Activated CD8-positive, alpha-beta T cell treated with anti-CD3 and anti-CD28 coated beads for 36 hours (primary cell): ENCODE measurements around the gene CACNA2D4. TPM values are rescaled to one million over a fixed set of nuclear protein-coding genes. Genes with fewer than 3 reads are reported as not detected.

ENCODE experiments used
- ATAC-seq: fragments of 200-7000 bp; cut with Tn5 transposase; one replicate; pipeline ENCODE4 v1.10.0; 2021; ENCODE audit warnings: mild to moderate bottlenecking, moderate library complexity
- CTCF ChIA-PET: fragments of 350-600 bp; sonication (Branson Sonifier 250); formaldehyde crosslinking; loops from one replicate; lab custom pipeline; 2021; ENCODE audit warnings: antibody characterized with exemption; lab: Charles Lee
- POLR2A ChIA-PET: fragments of 350-600 bp; sonication (Branson Sonifier 250); formaldehyde crosslinking; loops from one replicate; lab custom pipeline; 2021; ENCODE audit warnings: antibody characterized with exemption; lab: Charles Lee
- DNase-seq: peaks from one replicate; pipeline ENCODE4 v3.0.0-alpha.2; 2020
- H3K27ac Mint-ChIP-seq: one replicate; pipeline ENCODE4 v1.8.0; 2021; ENCODE audit warnings: mild to moderate bottlenecking, mixed read lengths
- H3K27me3 Mint-ChIP-seq: one replicate; pipeline ENCODE4 v1.8.0; 2021; ENCODE audit warnings: mixed read lengths
- H3K36me3 Mint-ChIP-seq: one replicate; pipeline ENCODE4 v1.8.0; 2021; ENCODE audit warnings: low read depth, mixed read lengths
- H3K4me1 Mint-ChIP-seq: one replicate; pipeline ENCODE4 v1.8.0; 2021; ENCODE audit warnings: low read depth, mixed read lengths
- H3K4me3 Mint-ChIP-seq: one replicate; pipeline ENCODE4 v1.8.0; 2021; ENCODE audit warnings: mild to moderate bottlenecking, moderate library complexity, mixed read lengths
- H3K9me3 Mint-ChIP-seq: one replicate; pipeline ENCODE4 v1.8.0; 2021; ENCODE audit warnings: mixed read lengths
- CTCF ChIP-seq: fragments of 200-600 bp; IDR thresholded peaks from one replicate; pipeline ENCODE4 v1.8.0; 2022; ENCODE audit warnings: antibody characterized with exemption, mild to moderate bottlenecking
- intact Hi-C: fragments of 100-400 bp; cut with micrococcal nuclease; formaldehyde crosslinking; loops from one replicate; pipeline ENCODE4 v1.10.0; 2022
- total RNA-seq, 2 experiments: library from RNA; stranded (reverse); gene quantifications; one replicate each; pipeline ENCODE4 v1.2.3, GENCODE V29; 2021

Gene CACNA2D4
- total RNA-seq, 2 experiments from 2014 or later, result 4.2 to 4.3 TPM

- ChIA-PET POLR2A (no interaction called here), CTCF (no interaction called here)
- Mint-ChIP-seq H3K4me1 (no peaks in the 10 kb centered on the region), H3K4me3 (no peak overlapping the region), H3K36me3 (no peaks in the 10 kb centered on the region), H3K27me3 (peaks cover 22% of the 10 kb centered on the region), H3K9me3 (no peaks in the 10 kb centered on the region), H3K27ac (no peak overlapping the region)
- no peak for TF ChIP-seq CTCF
- intact Hi-C loops, result no loop called here
- no peak for ATAC-seq
- no peak for DNase-seq
Observed at GRCh38 chr12:1828856-1829255, 89.6 kb downstream of the CACNA2D4 start.

- intact Hi-C loops, result no loop called here
- H3K4me1 Mint-ChIP-seq, result no peaks in the 10 kb centered on the region
- CTCF ChIA-PET, result no interaction called here
- no peak for DNase-seq
- POLR2A ChIA-PET, result no interaction called here
- H3K9me3 Mint-ChIP-seq, result no peaks in the 10 kb centered on the region
- no peak overlapping the region for H3K4me3 Mint-ChIP-seq
- peaks cover 21% of the 10 kb centered on the region for H3K27me3 Mint-ChIP-seq
- ATAC-seq, result no peak
- H3K36me3 Mint-ChIP-seq, result no peaks in the 10 kb centered on the region
- TF ChIP-seq CTCF, result no peak
- H3K27ac Mint-ChIP-seq, result no peak overlapping the region
Observed at GRCh38 chr12:1827826-1828805, 90.3 kb downstream of the CACNA2D4 start.

GRCh38 chr12:1826867-1827705 is 91.4 kb downstream of the CACNA2D4 start:
- ATAC-seq (no peak), DNase-seq (no peak)
- Mint-ChIP-seq H3K27me3 (peaks cover 19% of the 10 kb centered on the region), H3K36me3 (no peaks in the 10 kb centered on the region), H3K27ac (no peak overlapping the region), H3K9me3 (no peaks in the 10 kb centered on the region), H3K4me1 (no peaks in the 10 kb centered on the region), H3K4me3 (no peak overlapping the region)
- ChIA-PET POLR2A (no interaction called here), CTCF (no interaction called here)
- intact Hi-C loops, result no loop called here
- TF ChIP-seq CTCF, result no peak

GRCh38 chr12:1826401-1826800 is 92.1 kb downstream of the CACNA2D4 start:
- Mint-ChIP-seq H3K36me3 (no peaks in the 10 kb centered on the region), H3K27ac (no peak overlapping the region), H3K4me3 (no peak overlapping the region), H3K4me1 (no peaks in the 10 kb centered on the region), H3K27me3 (peaks cover 16% of the 10 kb centered on the region), H3K9me3 (no peaks in the 10 kb centered on the region)
- ChIA-PET CTCF (no interaction called here), POLR2A (interaction anchor here (0.6 kb wide), 1 partner anchor 906 kb away, joined by 3 read pairs; no protein-coding TSS in a partner anchor)
- ATAC-seq, result no peak
- TF ChIP-seq CTCF, result no peak
- intact Hi-C loops, result no loop called here
- DNase-seq, result no peak
